Measurements from ENCODE around the gene FRMD5.

Gene FRMD5

DNA sequence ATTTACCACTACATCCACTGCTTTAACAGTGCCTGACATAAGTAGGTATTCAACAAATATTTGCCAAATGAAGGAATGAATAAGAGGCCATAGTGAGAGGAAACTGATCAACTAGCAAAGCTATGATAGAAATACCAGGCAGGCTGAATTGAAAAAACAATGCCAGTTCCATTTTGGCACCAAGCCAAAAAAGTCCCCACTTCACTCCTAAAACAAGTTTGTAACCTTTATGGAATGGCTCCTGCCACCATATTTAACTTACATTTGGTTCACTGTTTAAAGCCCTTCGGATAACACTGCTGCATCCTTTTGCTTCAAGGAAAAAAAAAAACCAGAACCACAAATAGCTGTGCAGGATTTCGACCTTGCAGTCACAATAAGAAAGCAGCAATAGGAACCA lies 166.1 kb downstream of the FRMD5 start:
- peak; percentile 12 for DNase-seq (ENCODE audit: low read depth)

DNA sequence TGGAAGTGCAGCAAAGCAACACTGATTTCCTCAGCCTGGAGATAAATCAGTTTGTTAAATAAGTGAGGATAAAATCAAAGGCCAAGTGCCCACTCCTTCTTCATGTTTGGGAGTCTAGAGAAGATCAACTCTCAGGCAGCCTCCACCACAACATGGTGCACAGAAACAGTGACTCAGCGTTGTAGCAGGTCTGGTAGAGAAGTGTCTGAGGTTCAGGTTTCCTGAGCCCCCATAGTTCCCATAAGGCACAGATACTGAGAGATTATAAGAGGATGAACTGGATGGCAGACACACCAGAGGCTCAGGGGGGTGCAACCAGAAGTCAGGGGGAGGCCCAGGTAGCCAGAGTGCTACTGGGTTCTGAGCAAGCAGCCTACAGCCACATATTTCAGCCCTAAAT lies 166.7 kb downstream of the FRMD5 start:
- TF ChIP-seq, protein P1, sequence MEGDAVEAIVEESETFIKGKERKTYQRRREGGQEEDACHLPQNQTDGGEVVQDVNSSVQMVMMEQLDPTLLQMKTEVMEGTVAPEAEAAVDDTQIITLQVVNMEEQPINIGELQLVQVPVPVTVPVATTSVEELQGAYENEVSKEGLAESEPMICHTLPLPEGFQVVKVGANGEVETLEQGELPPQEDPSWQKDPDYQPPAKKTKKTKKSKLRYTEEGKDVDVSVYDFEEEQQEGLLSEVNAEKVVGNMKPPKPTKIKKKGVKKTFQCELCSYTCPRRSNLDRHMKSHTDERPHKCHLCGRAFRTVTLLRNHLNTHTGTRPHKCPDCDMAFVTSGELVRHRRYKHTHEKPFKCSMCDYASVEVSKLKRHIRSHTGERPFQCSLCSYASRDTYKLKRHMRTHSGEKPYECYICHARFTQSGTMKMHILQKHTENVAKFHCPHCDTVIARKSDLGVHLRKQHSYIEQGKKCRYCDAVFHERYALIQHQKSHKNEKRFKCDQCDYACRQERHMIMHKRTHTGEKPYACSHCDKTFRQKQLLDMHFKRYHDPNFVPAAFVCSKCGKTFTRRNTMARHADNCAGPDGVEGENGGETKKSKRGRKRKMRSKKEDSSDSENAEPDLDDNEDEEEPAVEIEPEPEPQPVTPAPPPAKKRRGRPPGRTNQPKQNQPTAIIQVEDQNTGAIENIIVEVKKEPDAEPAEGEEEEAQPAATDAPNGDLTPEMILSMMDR (conservative IDR thresholded peaks at IDR 0.05; ENCODE audit: low read length) = no peak
- no peak for DNase-seq (ENCODE audit: low read depth)

More for the DNA sequence above, 166.1 kb downstream of the FRMD5 start:
- TF ChIP-seq, protein P1 (conservative IDR thresholded peaks at IDR 0.05; ENCODE audit: low read length) = no peak
- no peak overlapping the region for H3K4me3 ChIP-seq (ENCODE audit: low read length)

DNA sequence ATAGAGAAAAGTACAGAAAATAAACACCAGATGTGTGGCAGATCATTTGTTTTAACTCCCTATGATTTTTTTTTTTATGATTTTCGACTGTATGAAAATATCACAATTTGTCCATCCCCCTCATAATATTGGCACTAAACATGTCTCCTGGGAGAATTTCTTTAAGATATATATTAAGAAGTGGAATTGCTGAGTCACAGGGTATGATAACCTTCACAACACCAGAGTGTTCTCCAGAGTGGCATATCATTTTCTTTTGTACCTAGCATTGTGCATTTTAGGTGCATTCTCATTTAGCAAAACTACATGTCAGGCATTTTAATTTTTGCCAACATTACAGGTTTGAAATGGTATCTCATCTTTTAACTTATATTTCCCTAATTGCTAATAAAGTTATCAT lies 170.9 kb downstream of the FRMD5 start:
- H3K4me3 ChIP-seq (ENCODE audit: low read length) = no peak overlapping the region
- TF ChIP-seq, protein P1 (conservative IDR thresholded peaks at IDR 0.05; ENCODE audit: low read length) = no peak
- no peak for DNase-seq (ENCODE audit: low read depth)

More for the DNA sequence above, 166.7 kb downstream of the FRMD5 start:
- no peak overlapping the region for H3K4me3 ChIP-seq (ENCODE audit: low read length)

DNA sequence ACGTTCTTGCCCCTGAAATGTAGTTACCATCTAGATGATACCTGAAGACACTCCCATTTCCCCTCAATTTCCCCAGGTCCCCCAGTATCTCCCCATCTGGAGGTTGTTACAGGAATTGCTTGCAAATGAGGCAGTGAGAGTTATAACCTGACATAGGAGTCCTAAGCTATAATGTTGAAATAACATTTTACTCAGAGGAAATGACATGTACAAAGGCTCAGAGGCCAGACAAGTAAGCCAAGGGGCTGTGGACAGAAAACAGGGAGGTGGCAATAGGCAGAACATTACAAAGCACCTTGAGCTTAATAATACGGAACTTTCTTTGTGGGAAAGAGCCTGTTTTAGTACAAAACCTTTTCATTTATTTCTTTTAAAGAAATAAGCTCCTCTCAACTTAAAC lies 171.9 kb downstream of the FRMD5 start:
- DNase-seq (ENCODE audit: low read depth) = no peak
- TF ChIP-seq, protein P1 (conservative IDR thresholded peaks at IDR 0.05; ENCODE audit: low read length) = no peak
- no peak overlapping the region for H3K4me3 ChIP-seq (ENCODE audit: low read length)

DNA sequence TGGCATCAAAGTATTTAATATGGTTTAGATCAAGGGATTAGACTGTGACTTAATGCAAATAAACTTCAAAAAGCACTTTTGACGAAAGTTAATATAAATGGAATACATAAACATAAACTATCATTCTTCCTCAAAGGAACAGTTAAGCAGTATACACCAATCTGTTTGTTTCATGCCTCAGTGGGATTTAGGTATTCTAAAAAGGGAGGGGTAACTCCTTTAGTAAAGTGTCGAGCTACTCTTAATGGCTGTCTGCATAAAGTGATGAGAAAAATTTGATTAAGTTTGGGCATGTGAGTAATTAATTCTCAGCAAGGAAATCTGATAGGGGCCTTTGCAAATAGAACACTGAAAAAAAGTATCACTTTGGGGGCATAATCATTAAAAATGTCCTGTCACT lies 176.9 kb downstream of the FRMD5 start:
- no peak overlapping the region for H3K4me3 ChIP-seq (ENCODE audit: low read length)
- TF ChIP-seq, protein P1 (conservative IDR thresholded peaks at IDR 0.05; ENCODE audit: low read length) = no peak
- no peak for DNase-seq (ENCODE audit: low read depth)

DNA sequence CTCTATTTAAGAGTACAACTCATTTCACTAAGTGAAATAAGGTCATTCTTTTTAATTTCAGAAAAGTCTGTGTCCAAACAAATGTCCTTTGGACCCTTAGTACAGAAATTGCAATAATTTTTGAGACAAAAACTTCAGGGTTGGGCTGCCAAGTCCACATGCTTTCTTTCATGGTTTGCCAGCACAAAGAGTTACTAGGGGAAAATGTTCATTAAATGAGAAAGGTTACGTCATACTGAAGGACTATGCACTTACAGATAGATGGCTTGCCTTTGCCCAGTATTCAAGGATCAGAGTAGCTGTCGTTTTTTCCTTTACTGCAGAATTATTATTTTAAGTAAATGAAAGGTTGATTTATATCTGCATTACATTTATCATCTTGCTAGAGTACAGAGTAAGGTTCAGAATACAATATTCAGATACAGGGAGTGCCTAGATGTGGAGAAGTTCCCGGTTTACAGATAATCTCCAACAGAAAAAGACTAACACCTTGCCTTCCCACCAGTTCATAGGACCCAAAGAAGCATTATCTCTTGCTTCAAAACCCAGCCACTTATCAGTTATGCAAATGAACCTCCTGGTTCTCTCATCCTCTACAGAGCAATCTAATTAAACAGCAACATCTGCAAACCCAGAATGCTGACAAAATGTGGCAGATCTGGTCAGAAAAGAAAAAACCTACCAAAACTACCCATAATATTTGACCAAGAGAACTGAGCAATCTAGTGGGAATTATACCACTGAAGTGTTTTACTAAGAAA lies 179.3 kb downstream of the FRMD5 start:
- TF ChIP-seq, protein P1 (conservative IDR thresholded peaks at IDR 0.05; ENCODE audit: low read length) = no peak
- peak; percentile 51 for DNase-seq (ENCODE audit: low read depth)
- H3K4me3 ChIP-seq (ENCODE audit: low read length) = no peak overlapping the region

DNA sequence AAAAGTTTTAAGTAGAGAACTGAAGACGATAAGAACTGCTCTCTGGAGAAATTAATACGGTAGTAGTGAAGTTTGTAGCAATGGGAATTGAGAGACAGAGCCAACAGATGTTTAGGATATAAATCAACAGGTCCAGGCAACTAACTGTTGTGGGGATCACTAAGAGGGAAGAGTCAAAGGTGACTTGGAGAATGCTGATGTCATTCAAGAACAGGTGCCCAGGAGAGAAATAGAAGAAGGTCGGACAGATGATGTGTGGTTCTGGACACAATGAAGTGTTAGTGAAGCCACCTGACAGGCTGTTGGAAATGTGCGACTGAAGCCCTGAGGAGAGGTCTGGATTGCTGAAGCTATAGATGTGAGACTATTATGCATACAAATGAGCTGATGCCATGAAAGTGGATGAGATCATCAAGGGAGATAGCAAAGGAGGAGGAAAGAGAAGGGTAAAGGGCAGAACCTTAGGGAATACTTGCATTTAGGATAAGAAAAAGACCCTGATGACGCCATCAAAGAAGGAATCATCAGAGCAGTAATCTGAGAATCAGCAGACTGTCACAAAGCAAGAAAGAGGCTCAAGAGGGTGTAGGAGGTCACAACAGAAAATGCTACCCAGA lies 183.7 kb downstream of the FRMD5 start:
- TF ChIP-seq, protein P1 (conservative IDR thresholded peaks at IDR 0.05; ENCODE audit: low read length) = no peak
- no peak for DNase-seq (ENCODE audit: low read depth)
- H3K4me3 ChIP-seq (ENCODE audit: low read length) = no peak overlapping the region
